ENCODE measurements around the gene PHLDB2.

DNA sequence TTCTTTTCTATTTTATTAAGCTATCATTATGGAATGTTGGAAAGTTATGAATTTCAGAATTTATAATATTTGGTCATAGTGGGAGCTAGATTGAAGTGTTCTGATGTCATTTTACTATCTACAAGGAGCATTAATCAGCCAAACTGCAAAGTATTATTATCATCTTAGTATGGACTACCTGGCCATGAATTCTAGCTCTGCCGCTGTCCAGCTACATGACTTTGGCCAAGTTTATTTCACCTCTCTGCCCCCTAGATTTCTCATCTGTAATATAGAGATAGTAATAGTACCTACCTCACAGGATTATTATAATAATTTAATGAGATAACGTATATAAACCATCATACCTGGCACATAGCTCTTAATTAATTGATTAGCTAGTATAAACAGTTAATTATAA is 92.0 kb downstream of the PHLDB2 start:
- TF ChIP-seq CTCF (IDR thresholded peaks at IDR 0.05) = no peak
- no peak for TF ChIP-seq POLR2A (IDR thresholded peaks at IDR 0.05)

All from body of pancreas (tissue), 4 donors.